Measurements from ENCODE around the gene HPGDS.
A peak's percentile ranks its signal among the peaks of the same experiment; 100 is the strongest.

HPGDS gene

DNA sequence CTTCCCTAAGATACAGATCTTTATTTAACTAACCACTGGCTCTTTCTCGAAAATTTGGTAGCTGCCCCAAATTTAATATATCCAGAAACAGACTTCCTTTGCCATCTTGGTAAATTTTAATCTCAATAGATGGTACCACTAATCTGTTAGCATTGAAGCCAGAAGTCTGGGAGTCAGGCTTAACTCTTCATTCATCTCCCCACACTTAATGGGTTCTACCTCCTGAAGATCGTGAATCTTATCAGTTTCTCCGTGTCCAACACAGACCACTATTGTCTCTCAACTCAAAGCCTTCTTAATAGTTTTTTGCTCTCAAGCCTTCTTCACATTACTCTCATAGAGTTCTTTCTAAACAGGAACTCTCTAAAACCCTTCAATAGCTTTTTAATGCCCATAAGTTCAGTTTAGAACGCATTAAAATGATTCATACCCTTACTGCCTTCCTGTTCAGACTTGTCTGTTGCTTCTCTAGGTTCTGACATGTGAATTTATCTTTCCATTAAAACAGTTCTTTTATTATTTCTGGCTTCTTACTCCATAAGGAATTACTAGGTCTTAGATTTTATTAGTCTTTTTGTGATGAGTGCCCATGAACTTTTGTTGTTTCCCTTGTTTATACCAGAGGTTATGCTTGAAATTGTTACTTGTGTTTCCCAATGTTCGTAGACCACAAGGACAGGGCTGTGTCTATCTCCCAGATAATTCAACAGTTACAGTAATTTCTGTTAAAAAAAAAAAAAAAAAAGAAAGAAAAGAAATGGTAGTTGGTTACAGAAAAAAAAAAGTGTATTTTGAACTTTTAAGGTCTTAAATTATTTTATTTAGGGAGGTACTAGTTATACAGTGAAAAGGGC is 80.2 kb downstream of the HPGDS start:
- DNase-seq (ENCODE audit: low read depth) = peak; percentile 3
- no peak overlapping the region for H3K4me3 ChIP-seq (replicated peaks; ENCODE audit: low read depth, low read length)
- TF ChIP-seq, protein P1, sequence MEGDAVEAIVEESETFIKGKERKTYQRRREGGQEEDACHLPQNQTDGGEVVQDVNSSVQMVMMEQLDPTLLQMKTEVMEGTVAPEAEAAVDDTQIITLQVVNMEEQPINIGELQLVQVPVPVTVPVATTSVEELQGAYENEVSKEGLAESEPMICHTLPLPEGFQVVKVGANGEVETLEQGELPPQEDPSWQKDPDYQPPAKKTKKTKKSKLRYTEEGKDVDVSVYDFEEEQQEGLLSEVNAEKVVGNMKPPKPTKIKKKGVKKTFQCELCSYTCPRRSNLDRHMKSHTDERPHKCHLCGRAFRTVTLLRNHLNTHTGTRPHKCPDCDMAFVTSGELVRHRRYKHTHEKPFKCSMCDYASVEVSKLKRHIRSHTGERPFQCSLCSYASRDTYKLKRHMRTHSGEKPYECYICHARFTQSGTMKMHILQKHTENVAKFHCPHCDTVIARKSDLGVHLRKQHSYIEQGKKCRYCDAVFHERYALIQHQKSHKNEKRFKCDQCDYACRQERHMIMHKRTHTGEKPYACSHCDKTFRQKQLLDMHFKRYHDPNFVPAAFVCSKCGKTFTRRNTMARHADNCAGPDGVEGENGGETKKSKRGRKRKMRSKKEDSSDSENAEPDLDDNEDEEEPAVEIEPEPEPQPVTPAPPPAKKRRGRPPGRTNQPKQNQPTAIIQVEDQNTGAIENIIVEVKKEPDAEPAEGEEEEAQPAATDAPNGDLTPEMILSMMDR (IDR thresholded peaks at IDR 0.05; ENCODE audit: low read length, missing control alignments) = no peak

DNA sequence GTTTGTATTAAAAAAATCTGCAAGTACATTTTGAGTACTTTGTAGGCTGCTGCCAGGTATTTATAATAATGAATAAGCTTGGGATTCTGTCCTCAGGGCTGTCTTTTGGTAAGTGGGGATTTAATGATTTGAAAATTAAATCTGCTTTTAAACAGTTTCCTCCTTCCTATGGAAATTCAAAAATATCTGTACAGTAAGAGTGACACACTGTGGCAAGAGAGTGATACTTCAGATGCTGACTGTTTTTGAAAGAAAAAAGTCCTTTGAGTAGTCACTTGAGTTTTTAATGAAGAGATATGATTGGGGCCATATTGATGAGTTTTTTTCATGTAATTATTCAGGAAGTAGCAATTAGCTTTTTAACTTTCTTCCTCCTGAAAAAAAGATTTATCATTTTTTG is 85.8 kb downstream of the HPGDS start:
- H3K4me3 ChIP-seq (replicated peaks; ENCODE audit: low read depth, low read length) = no peak overlapping the region
- TF ChIP-seq, protein P1 (IDR thresholded peaks at IDR 0.05; ENCODE audit: low read length, missing control alignments) = peak; percentile 34
- peak; percentile 19 for DNase-seq (ENCODE audit: low read depth)

DNA sequence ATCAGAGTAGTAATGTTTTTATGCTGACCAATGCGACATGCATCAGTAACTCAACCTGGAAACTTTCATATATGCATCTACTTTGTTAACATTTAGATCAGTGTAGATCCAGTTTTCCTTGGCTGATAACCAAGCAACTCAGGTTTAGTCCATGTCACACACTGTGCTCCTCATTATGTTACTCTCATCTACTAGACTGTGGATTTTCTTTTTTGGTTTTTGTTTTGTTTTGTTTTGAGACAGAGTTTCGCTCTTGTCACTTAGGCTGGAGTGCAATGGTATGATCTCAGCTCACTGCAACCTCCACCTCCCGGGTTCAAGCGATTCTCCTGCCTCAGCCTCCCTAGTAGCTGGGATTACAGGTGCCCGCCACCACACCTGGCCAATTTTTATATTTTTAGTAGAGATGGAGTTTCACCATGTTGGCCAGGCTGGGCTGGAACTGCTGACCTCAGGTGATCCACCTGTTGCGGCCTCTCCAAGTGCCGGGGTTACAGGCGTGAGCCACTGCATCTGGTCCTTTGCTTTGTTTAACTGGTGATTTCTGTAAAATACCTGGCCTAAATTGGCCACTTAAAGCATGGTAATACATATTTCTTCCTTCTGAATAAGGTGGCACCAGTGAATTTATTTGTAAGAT is 86.4 kb downstream of the HPGDS start:
- TF ChIP-seq, protein P1 (IDR thresholded peaks at IDR 0.05; ENCODE audit: low read length, missing control alignments) = no peak
- DNase-seq (ENCODE audit: low read depth) = no peak
- H3K4me3 ChIP-seq (replicated peaks; ENCODE audit: low read depth, low read length) = no peak overlapping the region

DNA sequence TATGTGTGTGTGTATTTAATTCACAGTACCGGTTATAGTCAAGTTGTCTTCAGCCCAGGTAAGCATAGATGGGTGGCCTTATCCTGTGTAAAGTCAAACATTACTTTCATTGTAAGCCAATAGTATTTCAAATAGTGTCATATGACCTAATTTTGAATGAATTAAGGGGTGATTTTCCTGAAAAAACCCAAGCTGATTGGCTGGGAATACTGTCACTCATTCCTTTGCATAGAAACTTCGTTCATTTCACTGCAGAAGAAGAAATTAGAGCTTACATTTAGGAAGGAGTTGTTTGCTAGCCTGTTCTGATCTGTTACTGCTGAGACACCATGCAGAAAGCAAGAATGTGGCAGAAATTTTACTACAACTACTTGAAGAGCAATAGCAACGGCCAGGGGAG is 89.6 kb downstream of the HPGDS start:
- TF ChIP-seq, protein P1 (IDR thresholded peaks at IDR 0.05; ENCODE audit: low read length, missing control alignments) = no peak

DNA sequence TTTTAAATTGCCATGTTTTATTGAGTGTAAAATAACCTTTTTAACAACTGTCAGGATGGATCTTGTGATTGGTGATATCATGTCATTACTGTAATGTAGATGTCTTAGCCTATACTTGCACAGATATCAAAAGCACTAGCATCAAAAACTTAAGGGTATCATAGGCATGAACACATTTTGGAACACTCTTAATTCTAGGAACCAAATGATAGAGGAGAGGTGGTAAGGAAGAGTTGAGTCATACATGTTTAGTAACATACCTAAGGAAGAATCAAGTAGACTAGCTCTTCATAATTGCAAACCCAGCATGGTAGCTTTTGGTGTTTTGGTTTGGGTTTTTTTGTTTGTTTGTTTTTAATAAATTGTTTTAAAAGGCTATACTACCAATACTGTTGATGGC is 91.5 kb downstream of the HPGDS start:
- no peak overlapping the region for H3K4me3 ChIP-seq (replicated peaks; ENCODE audit: low read depth, low read length)
- DNase-seq (ENCODE audit: low read depth) = no peak
- TF ChIP-seq, protein P1 (IDR thresholded peaks at IDR 0.05; ENCODE audit: low read length, missing control alignments) = no peak

More for the DNA sequence above, 89.6 kb downstream of the HPGDS start:
- H3K4me3 ChIP-seq (replicated peaks; ENCODE audit: low read depth, low read length) = no peak overlapping the region
- DNase-seq (ENCODE audit: low read depth) = peak; percentile 7

Measured in fibroblast of pulmonary artery (primary cell).